Panc1 (cell line): ENCODE data around the gene B3GLCT. TPM values are rescaled to one million over a fixed set of nuclear protein-coding genes. Genes with fewer than 3 reads are reported as not detected.

Experiments used
- ATAC-seq: fragments of 200-7000 bp; cut with Tn5 transposase; 2 replicates; pipeline ENCODE4 v1.9.1; 2020; ENCODE audit warnings: mild to moderate bottlenecking, moderate library complexity
- BruUV-seq: library from RNA; stranded (reverse); fragments of 400-500 nt; replicated peaks from 2 replicates; lab custom pipeline; 2021; lab: Mats Ljungman, UMichigan
- CTCF ChIA-PET: fragments of 300-600 bp; sonication (Branson Sonifier 250); formaldehyde crosslinking; loops from one replicate; lab custom pipeline; 2022; ENCODE audit warnings: antibody characterized with exemption; lab: Charles Lee
- POLR2A ChIA-PET: fragments of 300-600 bp; sonication (Branson Sonifier 250); formaldehyde crosslinking; loops from one replicate; lab custom pipeline; 2022; ENCODE audit warnings: antibody characterized with exemption; lab: Charles Lee
- DNase-seq: peaks from one replicate; pipeline ENCODE4 v3.0.0-alpha.2; 2010; ENCODE audit warnings: low read depth, low spot score
- H3K27ac ChIP-seq: 2 replicates; pipeline ENCODE4 v1.5.1; 2011; ENCODE audit warnings: mild to moderate bottlenecking, low read length, inconsistent platforms
- H3K27me3 ChIP-seq: fragments of 200-500 bp; sonication (Bioruptor generic); 2 replicates; pipeline ENCODE4 v1.6.0; 2014; ENCODE audit warnings: low read length, inconsistent platforms; ENCODE audit not compliant: control insufficient read depth, insufficient read depth
- H3K36me3 ChIP-seq: fragments of 200-500 bp; sonication (Bioruptor generic); 2 replicates; pipeline ENCODE4 v1.5.1; 2014; ENCODE audit warnings: inconsistent platforms, mild to moderate bottlenecking, low read length, moderate library complexity; ENCODE audit not compliant: control insufficient read depth, insufficient read depth
- H3K4me1 ChIP-seq: 2 replicates; pipeline ENCODE4 v1.5.1; 2011; ENCODE audit warnings: inconsistent platforms, mild to moderate bottlenecking, low read length, moderate library complexity; ENCODE audit not compliant: control insufficient read depth, insufficient read depth
- H3K4me3 ChIP-seq, 2 experiments: 2 replicates each; pipeline ENCODE4 v1.5.1; 2011 to 2012; ENCODE audit warnings: low read depth in 2 of 2, low read length in 2 of 2, mild to moderate bottlenecking in 2 of 2, inconsistent platforms in 1 of 2, moderate library complexity in 1 of 2
- H3K9me3 ChIP-seq: fragments of 200-500 bp; sonication (Bioruptor generic); 2 replicates; pipeline ENCODE4 v1.5.1; 2014; ENCODE audit warnings: low read depth, mild to moderate bottlenecking, inconsistent platforms, low read length, moderate library complexity; ENCODE audit not compliant: control insufficient read depth, insufficient read depth
- CTCF ChIP-seq: fragments of 450-650 bp; IDR thresholded peaks from 2 replicates; pipeline ENCODE4 v1.5.1; 2017; ENCODE audit warnings: mild to moderate bottlenecking
- POLR2AphosphoS5 ChIP-seq: IDR thresholded peaks from 2 replicates; pipeline ENCODE4 v1.6.1; 2012; ENCODE audit warnings: mild to moderate bottlenecking, low read depth, low read length, moderate library complexity
- REST ChIP-seq, 2 experiments: IDR thresholded peaks; 2 replicates each; pipeline ENCODE4 v1.6.1; 2011 to 2012; ENCODE audit warnings: low read depth in 2 of 2, control low read depth in 1 of 2, low read length in 1 of 2, mild to moderate bottlenecking in 1 of 2, moderate library complexity in 1 of 2; ENCODE audit not compliant: insufficient read depth in 1 of 2
- SIN3A ChIP-seq: IDR thresholded peaks from 2 replicates; pipeline ENCODE4 v1.6.1; 2012; ENCODE audit warnings: low read depth, mild to moderate bottlenecking, low read length, moderate library complexity, borderline replicate concordance; ENCODE audit not compliant: insufficient read depth
- TCF7L2 ChIP-seq: IDR thresholded peaks from 2 replicates; pipeline ENCODE4 v1.6.1; 2011; ENCODE audit warnings: mild to moderate bottlenecking, low read depth, low read length, inconsistent platforms
- in situ Hi-C: cut with HindIII; loops from 2 replicates; pipeline ENCODE4 v1.10.0; 2016; ENCODE audit warnings: low sequenced_read_pairs, low pct_unique_long_range_greater_than_20kb
- intact Hi-C: fragments of 100-400 bp; cut with micrococcal nuclease; formaldehyde crosslinking; loops from one replicate; pipeline ENCODE4 v1.10.0; 2022; ENCODE audit not compliant: unreplicated experiment
- total RNA-seq: library from RNA; stranded (reverse); gene quantifications from one replicate; pipeline ENCODE4 v1.2.1, GENCODE V29; 2021; ENCODE audit not compliant: unreplicated experiment

B3GLCT gene
- total RNA-seq, 1 experiment from 2014 or later, result 16.5 TPM

GRCh38 chr13:31314961-31315360, 115.2 kb downstream of the B3GLCT start:
- Histone ChIP-seq H3K4me3 (no peak overlapping the region), H3K4me1 (no peaks in the 10 kb centered on the region), H3K27ac (no peak overlapping the region), H3K9me3 (no peaks in the 10 kb centered on the region), H3K36me3 (no peaks in the 10 kb centered on the region), H3K27me3 (no peaks in the 10 kb centered on the region)
- in situ Hi-C loops, result no loop called here
- ChIA-PET POLR2A (no interaction called here), CTCF (no interaction called here)
- intact Hi-C loops, result no loop called here
- no TSS peak for BruUV-seq
- TF ChIP-seq REST (IDR thresholded peaks at IDR 0.05; ENCODE audit: insufficient read depth in 1 of 2, low read depth in 2 of 2, low read length in 1 of 2) (no peak), POLR2AphosphoS5 (no peak), TCF7L2 (no peak), SIN3A (no peak), CTCF (no peak)
- DNase-seq, result no peak
- no peak for ATAC-seq

GRCh38 chr13:31320946-31321345, 121.2 kb downstream of the B3GLCT start:
- intact Hi-C loops (no loop called here), in situ Hi-C loops (no loop called here)
- DNase-seq, result no peak
- Histone ChIP-seq H3K9me3 (no peaks in the 10 kb centered on the region), H3K27me3 (no peaks in the 10 kb centered on the region), H3K27ac (no peak overlapping the region), H3K4me1 (no peaks in the 10 kb centered on the region), H3K4me3 (no peak overlapping the region), H3K36me3 (no peaks in the 10 kb centered on the region)
- no peak for ATAC-seq
- TF ChIP-seq CTCF, result no peak
- TF ChIP-seq POLR2AphosphoS5, result no peak
- no peak for TF ChIP-seq TCF7L2
- TF ChIP-seq SIN3A, result no peak
- TF ChIP-seq REST (IDR thresholded peaks at IDR 0.05; ENCODE audit: insufficient read depth in 1 of 2, low read depth in 2 of 2, low read length in 1 of 2), result no peak
- POLR2A ChIA-PET, result no interaction called here
- CTCF ChIA-PET, result no interaction called here
- no TSS peak for BruUV-seq
